ENCODE measurements around the gene FAM25G. TPM values are rescaled to one million over a fixed set of nuclear protein-coding genes. Genes with fewer than 3 reads are reported as not detected.
"Not testable (repeated sequence)": the region's sequence is repeated elsewhere in the genome, so short reads cannot be mapped to it uniquely, and the experiment has no call there.

FAM25G gene
- total RNA-seq = not detected
- polyA plus RNA-seq (2013, experiment 1 of 2) = not detected
- not detected for polyA plus RNA-seq (2013, experiment 2 of 2)
- total RNA-seq = 0 to 0.20 (median 0) reads per million in 172 experiments

DNA sequence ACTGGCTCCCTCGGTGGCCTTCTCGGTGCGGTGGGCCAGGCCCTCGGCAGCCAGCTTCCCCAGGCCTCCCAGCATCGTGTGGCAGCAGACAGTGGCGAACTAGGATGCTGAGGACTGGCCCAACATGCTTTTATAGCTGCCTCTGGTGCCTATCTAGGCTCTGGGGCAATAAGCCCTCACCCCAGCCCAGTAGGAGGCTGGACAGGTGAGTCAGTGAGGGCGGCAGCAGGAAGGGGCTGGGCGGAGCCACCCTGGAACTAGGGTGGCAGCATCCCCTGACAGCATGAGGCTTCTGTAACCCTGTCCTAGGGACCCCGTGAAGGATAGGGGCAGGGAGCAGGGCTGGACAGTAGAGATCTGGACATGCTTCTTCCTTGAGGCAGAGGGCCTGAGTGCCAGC lies at the start of gene FAM25G:
TSS of gene FAM25G (minus strand) at position 101 of the 400 bp plus-strand sequence. CDS start at position 75, 26 bp downstream.
- ATAC-seq (ENCODE audit: poor library complexity); CTCF ChIA-PET; H3K27ac Mint-ChIP-seq; H3K9me3 Mint-ChIP-seq; intact Hi-C loops (cut with DNase I, micrococcal nuclease); H3K9me3 ChIP-seq (ENCODE audit: control insufficient read depth in 1 of 2, insufficient read depth in 1 of 2, low read length in 2 of 2); H3K4me1 Mint-ChIP-seq (ENCODE audit: low read depth); DNase-seq; H3K4me1 ChIP-seq (ENCODE audit: insufficient read depth, low read length); H3K4me3 ChIP-seq (ENCODE audit: low read length); H3K36me3 Mint-ChIP-seq (ENCODE audit: low read depth); H3K27me3 Mint-ChIP-seq; H3K27ac ChIP-seq (ENCODE audit: low read depth in 1 of 2, low read length in 2 of 2); H3K36me3 ChIP-seq (ENCODE audit: insufficient read depth, low read length); POLR2A ChIA-PET; H3K27me3 ChIP-seq (ENCODE audit: control insufficient read depth in 1 of 2, insufficient read depth in 2 of 2, low read length in 2 of 2); H3K4me3 Mint-ChIP-seq: not testable (repeated sequence)

DNA sequence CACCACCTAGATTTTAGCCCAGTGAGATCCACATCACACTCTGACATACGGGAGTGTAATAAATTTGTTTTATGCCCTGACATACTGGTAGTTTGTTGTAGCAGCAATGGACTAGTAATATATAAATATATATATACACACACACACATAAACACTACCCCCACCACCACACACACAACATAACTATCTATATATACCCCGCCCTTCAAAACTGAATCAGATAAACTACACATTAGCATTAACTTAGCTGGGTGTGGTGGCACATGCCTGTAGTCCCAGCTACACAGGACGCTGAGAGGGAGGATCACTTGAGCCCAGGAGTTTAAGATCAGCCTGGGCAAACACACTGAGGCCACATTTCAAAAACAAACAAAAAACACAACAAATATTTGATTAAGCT lies 44.9 kb upstream of the FAM25G start:
- H3K9me3 Mint-ChIP-seq; CTCF ChIA-PET; H3K4me3 Mint-ChIP-seq; ATAC-seq (ENCODE audit: poor library complexity); H3K27ac ChIP-seq (ENCODE audit: low read depth in 1 of 2, low read length in 2 of 2); H3K4me1 ChIP-seq (ENCODE audit: insufficient read depth, low read length); H3K9me3 ChIP-seq (ENCODE audit: control insufficient read depth in 1 of 2, insufficient read depth in 1 of 2, low read length in 2 of 2); H3K27me3 Mint-ChIP-seq; H3K4me3 ChIP-seq (ENCODE audit: low read length); H3K36me3 Mint-ChIP-seq (ENCODE audit: low read depth); POLR2A ChIA-PET; H3K36me3 ChIP-seq (ENCODE audit: insufficient read depth, low read length); H3K27me3 ChIP-seq (ENCODE audit: control insufficient read depth in 1 of 2, insufficient read depth in 2 of 2, low read length in 2 of 2); H3K4me1 Mint-ChIP-seq (ENCODE audit: low read depth); DNase-seq; H3K27ac Mint-ChIP-seq; intact Hi-C loops (cut with DNase I, micrococcal nuclease): not testable (repeated sequence)

- H3K4me1 Mint-ChIP-seq (ENCODE audit: low read depth); H3K4me3 Mint-ChIP-seq; H3K36me3 ChIP-seq (ENCODE audit: insufficient read depth, low read length); CTCF ChIA-PET; H3K27ac ChIP-seq (ENCODE audit: low read depth in 1 of 2, low read length in 2 of 2); DNase-seq; H3K27me3 ChIP-seq (ENCODE audit: control insufficient read depth in 1 of 2, insufficient read depth in 2 of 2, low read length in 2 of 2); H3K4me1 ChIP-seq (ENCODE audit: insufficient read depth, low read length); H3K9me3 Mint-ChIP-seq; ATAC-seq (ENCODE audit: poor library complexity); H3K9me3 ChIP-seq (ENCODE audit: control insufficient read depth in 1 of 2, insufficient read depth in 1 of 2, low read length in 2 of 2); H3K27me3 Mint-ChIP-seq; H3K27ac Mint-ChIP-seq; POLR2A ChIA-PET; intact Hi-C loops (cut with DNase I, micrococcal nuclease); H3K36me3 Mint-ChIP-seq (ENCODE audit: low read depth); H3K4me3 ChIP-seq (ENCODE audit: low read length): not testable (repeated sequence)
Observed at GRCh38 chr10:47523475-47523874, 32.0 kb upstream of the FAM25G start, which contains the start of gene AGAP9. Gene AGAP9, minus strand, starts transcription at chr10:47523638. Its CDS starts 112 bp downstream, at chr10:47523526.

DNA sequence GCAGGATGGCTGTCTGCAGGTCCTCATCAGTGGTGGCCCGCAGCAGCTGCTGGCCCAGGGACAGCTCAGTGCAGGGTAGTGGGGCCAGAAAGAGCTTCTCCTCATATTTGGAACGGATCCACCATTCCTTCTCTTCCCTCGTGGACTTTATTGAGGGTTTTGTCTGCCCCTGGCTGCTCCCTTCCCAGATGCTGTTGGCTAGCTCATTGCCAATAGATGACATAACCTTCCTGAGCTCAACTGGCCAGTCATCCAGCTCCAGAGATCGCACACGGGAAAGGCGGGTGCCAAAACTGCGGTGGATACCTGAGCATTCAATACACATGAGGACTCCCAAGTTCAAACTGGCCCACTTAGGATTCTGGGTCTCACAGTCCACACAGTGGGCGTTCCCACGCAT lies 10.8 kb upstream of the FAM25G start:
- H3K4me1 Mint-ChIP-seq (ENCODE audit: low read depth); H3K4me3 ChIP-seq (ENCODE audit: low read length); H3K27ac ChIP-seq (ENCODE audit: low read depth in 1 of 2, low read length in 2 of 2); H3K9me3 ChIP-seq (ENCODE audit: control insufficient read depth in 1 of 2, insufficient read depth in 1 of 2, low read length in 2 of 2); H3K4me3 Mint-ChIP-seq; H3K4me1 ChIP-seq (ENCODE audit: insufficient read depth, low read length); POLR2A ChIA-PET; H3K27ac Mint-ChIP-seq; ATAC-seq (ENCODE audit: poor library complexity); H3K9me3 Mint-ChIP-seq; H3K27me3 Mint-ChIP-seq; H3K27me3 ChIP-seq (ENCODE audit: control insufficient read depth in 1 of 2, insufficient read depth in 2 of 2, low read length in 2 of 2); CTCF ChIA-PET; H3K36me3 ChIP-seq (ENCODE audit: insufficient read depth, low read length); DNase-seq; H3K36me3 Mint-ChIP-seq (ENCODE audit: low read depth); intact Hi-C loops (cut with DNase I, micrococcal nuclease): not testable (repeated sequence)

DNA sequence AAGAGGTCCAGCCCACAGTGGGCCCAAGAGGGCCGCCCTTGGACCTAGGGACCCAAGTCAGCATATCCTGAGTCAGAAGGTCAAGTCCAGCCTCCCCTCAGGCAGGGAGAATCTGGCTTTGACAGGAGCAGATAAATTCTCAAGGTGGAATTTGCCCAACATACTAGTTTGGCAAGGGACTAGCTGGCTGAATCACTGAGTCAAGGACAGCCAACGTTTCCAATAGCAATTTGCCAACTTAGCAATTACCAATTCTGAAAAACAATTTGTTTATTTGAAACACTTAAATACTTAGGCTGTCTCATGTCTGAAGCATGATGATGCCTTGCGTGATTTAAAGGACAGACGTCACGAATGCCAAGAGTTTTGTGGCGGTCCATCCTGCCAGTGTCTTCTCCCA lies 2.7 kb upstream of the FAM25G start:
- H3K9me3 ChIP-seq (ENCODE audit: control insufficient read depth in 1 of 2, insufficient read depth in 1 of 2, low read length in 2 of 2); H3K4me1 Mint-ChIP-seq (ENCODE audit: low read depth); ATAC-seq (ENCODE audit: poor library complexity); H3K9me3 Mint-ChIP-seq; H3K36me3 Mint-ChIP-seq (ENCODE audit: low read depth); H3K27me3 Mint-ChIP-seq; H3K27me3 ChIP-seq (ENCODE audit: control insufficient read depth in 1 of 2, insufficient read depth in 2 of 2, low read length in 2 of 2); H3K27ac Mint-ChIP-seq; H3K36me3 ChIP-seq (ENCODE audit: insufficient read depth, low read length); H3K4me1 ChIP-seq (ENCODE audit: insufficient read depth, low read length); intact Hi-C loops (cut with DNase I, micrococcal nuclease); POLR2A ChIA-PET; CTCF ChIA-PET; H3K4me3 ChIP-seq (ENCODE audit: low read length); DNase-seq; H3K4me3 Mint-ChIP-seq; H3K27ac ChIP-seq (ENCODE audit: low read depth in 1 of 2, low read length in 2 of 2): not testable (repeated sequence)

DNA sequence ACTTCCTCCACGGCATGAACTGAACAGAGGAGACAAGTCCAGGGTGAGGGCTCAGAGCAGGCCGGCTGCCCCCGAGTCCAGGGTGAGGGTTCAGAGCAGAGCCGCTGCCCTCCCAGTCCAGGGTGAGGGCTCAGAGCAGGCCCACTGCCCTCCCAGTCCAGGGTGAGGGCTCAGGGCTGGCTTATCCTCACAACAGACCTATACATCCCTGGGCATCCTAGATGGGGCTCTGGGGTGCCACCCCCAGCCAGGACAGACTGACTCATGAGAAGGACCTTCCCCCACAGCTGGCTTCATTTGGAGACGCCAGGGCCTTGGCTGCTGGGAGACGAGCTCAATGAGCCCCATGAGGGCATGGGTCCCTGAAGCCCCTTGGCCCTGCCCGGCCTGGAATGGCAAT lies 1.9 kb downstream of the FAM25G start:
- H3K27me3 ChIP-seq (ENCODE audit: control insufficient read depth in 1 of 2, insufficient read depth in 2 of 2, low read length in 2 of 2); H3K36me3 Mint-ChIP-seq (ENCODE audit: low read depth); H3K27me3 Mint-ChIP-seq; POLR2A ChIA-PET; ATAC-seq (ENCODE audit: poor library complexity); H3K27ac Mint-ChIP-seq; H3K4me1 Mint-ChIP-seq (ENCODE audit: low read depth); H3K4me3 Mint-ChIP-seq; CTCF ChIA-PET; H3K4me1 ChIP-seq (ENCODE audit: insufficient read depth, low read length); H3K4me3 ChIP-seq (ENCODE audit: low read length); H3K36me3 ChIP-seq (ENCODE audit: insufficient read depth, low read length); H3K27ac ChIP-seq (ENCODE audit: low read depth in 1 of 2, low read length in 2 of 2); H3K9me3 Mint-ChIP-seq; DNase-seq; intact Hi-C loops (cut with DNase I, micrococcal nuclease); H3K9me3 ChIP-seq (ENCODE audit: control insufficient read depth in 1 of 2, insufficient read depth in 1 of 2, low read length in 2 of 2): not testable (repeated sequence)

GRCh38 chr10:47485943-47486342 lies 5.6 kb downstream of the FAM25G start:
- H3K27ac ChIP-seq (ENCODE audit: low read depth in 1 of 2, low read length in 2 of 2); H3K9me3 Mint-ChIP-seq; H3K4me3 ChIP-seq (ENCODE audit: low read length); DNase-seq; POLR2A ChIA-PET; H3K4me1 ChIP-seq (ENCODE audit: insufficient read depth, low read length); ATAC-seq (ENCODE audit: poor library complexity); H3K27me3 ChIP-seq (ENCODE audit: control insufficient read depth in 1 of 2, insufficient read depth in 2 of 2, low read length in 2 of 2); H3K36me3 Mint-ChIP-seq (ENCODE audit: low read depth); H3K27ac Mint-ChIP-seq; H3K9me3 ChIP-seq (ENCODE audit: control insufficient read depth in 1 of 2, insufficient read depth in 1 of 2, low read length in 2 of 2); intact Hi-C loops (cut with DNase I, micrococcal nuclease); H3K27me3 Mint-ChIP-seq; H3K4me1 Mint-ChIP-seq (ENCODE audit: low read depth); H3K4me3 Mint-ChIP-seq; CTCF ChIA-PET; H3K36me3 ChIP-seq (ENCODE audit: insufficient read depth, low read length): not testable (repeated sequence)

All from CD4-positive, alpha-beta T cell (primary cell).